IPS-18a (cell line): ENCODE results near the gene EXTL1.

ENCODE experiments used
- H3K27ac ChIP-seq: one replicate; pipeline ENCODE4 v1.5.1; 2013; ENCODE audit warnings: low read length
- H3K27me3 ChIP-seq: one replicate; pipeline ENCODE4 v1.6.1; 2013; ENCODE audit warnings: mild to moderate bottlenecking, low read length; ENCODE audit not compliant: control insufficient read depth, insufficient read depth
- H3K36me3 ChIP-seq: one replicate; pipeline ENCODE4 v1.6.1; 2013; ENCODE audit warnings: low read depth, low read length; ENCODE audit not compliant: control insufficient read depth
- H3K4me1 ChIP-seq: one replicate; pipeline ENCODE4 v1.6.1; 2013; ENCODE audit warnings: low read depth, low read length; ENCODE audit not compliant: control insufficient read depth
- H3K4me3 ChIP-seq: one replicate; pipeline ENCODE4 v1.5.1; 2013; ENCODE audit warnings: low read length
- H3K9ac ChIP-seq: one replicate; pipeline ENCODE4 v1.6.1; 2013; ENCODE audit warnings: mild to moderate bottlenecking, low read length, moderate library complexity
- H3K9me3 ChIP-seq: one replicate; pipeline ENCODE4 v1.6.1; 2013; ENCODE audit warnings: low read depth, low read length; ENCODE audit not compliant: control insufficient read depth

The EXTL1 gene

DNA sequence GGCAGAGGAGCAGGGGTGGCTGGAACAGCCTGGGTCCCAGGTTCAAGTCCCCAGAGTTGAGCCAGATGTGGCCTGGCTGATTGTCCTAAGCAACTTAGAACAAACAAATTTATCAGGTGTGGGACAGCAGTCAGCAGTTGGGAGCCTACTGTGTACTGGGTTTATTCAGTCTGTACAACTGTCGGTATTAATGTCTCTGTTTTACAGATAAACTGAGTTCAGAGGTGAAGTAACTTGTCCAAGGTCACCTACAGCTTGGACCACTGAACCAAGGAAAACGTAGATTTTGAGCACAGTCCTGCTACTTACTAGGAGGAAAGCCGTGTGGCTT lies 60.4 kb downstream of the EXTL1 start:
- H3K9me3 ChIP-seq, result no peaks in the 10 kb centered on the region
- H3K27me3 ChIP-seq, result no peaks in the 10 kb centered on the region
- H3K27ac ChIP-seq, result no peak overlapping the region
- no peak overlapping the region for H3K4me3 ChIP-seq
- no peaks in the 10 kb centered on the region for H3K36me3 ChIP-seq
- no peak overlapping the region for H3K9ac ChIP-seq
- H3K4me1 ChIP-seq, result peaks cover 6% of the 10 kb centered on the region

DNA sequence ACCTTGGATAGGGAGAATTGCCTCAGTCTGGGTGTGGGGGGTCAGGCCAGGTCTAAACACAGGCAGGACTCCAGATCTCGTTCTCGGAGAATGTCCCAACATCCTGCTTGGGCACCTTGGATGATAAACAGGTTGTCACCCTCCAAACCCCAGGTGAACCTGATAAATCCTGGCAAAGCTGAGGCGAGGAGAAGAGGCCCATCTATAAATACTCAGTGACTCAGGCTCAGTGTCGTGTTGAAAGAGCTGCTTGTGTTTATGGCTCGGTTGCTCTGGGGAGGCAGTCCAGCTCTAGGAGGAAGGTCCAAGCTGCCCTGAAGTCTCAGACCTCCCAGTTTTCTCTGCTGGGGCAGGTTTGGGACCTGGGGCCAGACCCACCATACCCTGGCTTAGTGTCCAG lies 61.6 kb downstream of the EXTL1 start:
- H3K36me3 ChIP-seq, result no peaks in the 10 kb centered on the region
- no peak overlapping the region for H3K4me3 ChIP-seq
- H3K9me3 ChIP-seq, result no peaks in the 10 kb centered on the region
- no peak overlapping the region for H3K9ac ChIP-seq
- H3K27ac ChIP-seq, result no peak overlapping the region
- no peaks in the 10 kb centered on the region for H3K27me3 ChIP-seq
- H3K4me1 ChIP-seq, result peaks cover 6% of the 10 kb centered on the region

GRCh38 chr1:26084091-26084561 lies 62.6 kb downstream of the EXTL1 start:
- H3K36me3 ChIP-seq, result no peaks in the 10 kb centered on the region
- H3K27ac ChIP-seq, result no peak overlapping the region
- no peak overlapping the region for H3K9ac ChIP-seq
- H3K4me1 ChIP-seq, result no peaks in the 10 kb centered on the region
- H3K27me3 ChIP-seq, result no peaks in the 10 kb centered on the region
- H3K9me3 ChIP-seq, result no peaks in the 10 kb centered on the region
- no peak overlapping the region for H3K4me3 ChIP-seq

- Histone ChIP-seq H3K9ac (no peak overlapping the region), H3K4me1 (no peaks in the 10 kb centered on the region), H3K36me3 (no peaks in the 10 kb centered on the region), H3K27me3 (no peaks in the 10 kb centered on the region), H3K4me3 (no peak overlapping the region), H3K27ac (no peak overlapping the region), H3K9me3 (no peaks in the 10 kb centered on the region)
These were observed 63.3 kb downstream of the EXTL1 start for GRCh38 chr1:26084844-26085243.
